Measurements from ENCODE around the gene CERK. TPM values are rescaled to one million over a fixed set of nuclear protein-coding genes. Genes with fewer than 3 reads are reported as not detected.

The CERK gene
- total and polyA plus RNA-seq, 2 of the 8 experiments (the other 6 are each of a cell fraction or from before 2014, with no cell fraction given) = 26.6 to 59.0 TPM

DNA sequence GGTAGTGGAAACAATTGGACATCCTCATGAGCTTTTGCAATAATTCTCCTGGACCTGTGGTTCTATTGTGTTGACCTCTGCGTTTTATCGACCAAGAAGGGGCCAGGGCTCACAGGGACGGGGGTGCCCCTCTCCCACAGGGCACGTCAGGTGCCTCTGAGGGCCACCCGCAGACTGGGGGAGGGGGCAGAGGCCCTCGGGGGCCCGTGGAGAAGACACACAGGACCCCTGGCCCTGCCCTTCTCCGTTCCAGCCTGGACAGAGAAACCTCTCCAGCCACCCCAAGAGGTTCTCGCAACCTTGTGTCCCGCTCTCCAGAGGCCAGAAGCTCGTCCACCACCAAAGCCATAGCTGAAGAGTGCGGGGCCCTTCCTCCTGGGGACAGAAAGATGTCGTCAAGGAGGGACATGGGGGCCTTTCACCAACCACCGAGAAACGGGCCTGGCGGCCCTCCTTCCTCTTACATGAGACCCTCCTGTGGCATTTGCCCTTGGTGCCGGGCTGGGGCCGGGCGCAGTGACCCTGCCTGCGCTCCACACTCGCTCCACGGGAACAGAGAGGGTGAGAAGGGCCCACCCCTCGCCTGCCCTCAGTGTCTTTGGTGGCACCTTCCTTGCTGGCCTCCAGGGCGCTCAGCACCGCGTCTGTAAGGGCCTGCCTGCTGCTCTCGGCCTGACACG is 60.6 kb downstream of the CERK start:
- Histone ChIP-seq H3K27me3 (replicated peaks in 1 of 4; ENCODE audit: control insufficient read depth in 3 of 4, extremely low read depth in 1 of 4, insufficient read depth in 3 of 4, low read length in 3 of 4) (no peaks in the 10 kb centered on the region), H2BK5ac (ENCODE audit: low read depth, low read length) (no peak overlapping the region), H3K27ac (ENCODE audit: low read depth, low read length) (no peak overlapping the region), H4K20me1 (replicated peaks in 1 of 2; ENCODE audit: control insufficient read depth in 1 of 2, insufficient read depth in 2 of 2, low read length in 2 of 2) (peaks cover under 1 to 3% of the 10 kb centered on the region in 2 experiments), H2BK12ac (ENCODE audit: low read depth, low read length) (no peak overlapping the region), H2AFZ (ENCODE audit: low read length) (no peak overlapping the region), H2AK5ac (ENCODE audit: low read depth, low read length) (no peak overlapping the region), H3K23me2 (ENCODE audit: low read depth, low read length) (peaks cover 3% of the 10 kb centered on the region; the same call in 1 of the 2 replicates), H3K9ac (replicated peaks in 1 of 4; ENCODE audit: extremely low read depth in 1 of 4, low read depth in 3 of 4, low read length in 3 of 4) (no peak overlapping the region), H3K56ac (replicated peaks; ENCODE audit: insufficient read length, low read depth, low read length) (no peak overlapping the region), H4K5ac (ENCODE audit: insufficient read length, low read depth, low read length) (no peak overlapping the region), H4K91ac (replicated peaks; ENCODE audit: insufficient read length, low read length) (no peak overlapping the region), H3K14ac (ENCODE audit: insufficient read length) (no peak overlapping the region), H3K4me2 (ENCODE audit: insufficient read depth in 1 of 2, low read depth in 2 of 2, low read length in 2 of 2) (no peak overlapping the region), H2BK20ac (ENCODE audit: low read length) (no peak overlapping the region), H3K18ac (ENCODE audit: extremely low read depth, low read length) (no peak overlapping the region), H3K4me1 (replicated peaks in 1 of 4; ENCODE audit: control insufficient read depth in 3 of 4, insufficient read depth in 4 of 4, low read length in 3 of 4) (no peaks in the 10 kb centered on the region), H3K9me3 (ENCODE audit: insufficient read depth in 2 of 2, low read depth in 1 of 2, low read length in 1 of 2) (no peaks in the 10 kb centered on the region), H4K8ac (ENCODE audit: extremely low read depth, insufficient read depth, low read length) (no peak overlapping the region), H2BK15ac (ENCODE audit: low read length) (no peak overlapping the region), H3K79me1 (ENCODE audit: low read depth, low read length) (no peaks in the 10 kb centered on the region), H3K4ac (replicated peaks; ENCODE audit: insufficient read length, low read depth, low read length) (no peak overlapping the region), H3K36me3 (ENCODE audit: control insufficient read depth in 2 of 4, insufficient read depth in 4 of 4, low read length in 3 of 4) (no peaks in the 10 kb centered on the region; a peak in 1 of 8 replicates), H3K4me3 (ENCODE audit: extremely low read depth in 1 of 4, insufficient read depth in 2 of 4, low read depth in 3 of 4, low read length in 4 of 4) (no peak overlapping the region), H2BK120ac (replicated peaks; ENCODE audit: low read depth, low read length) (no peak overlapping the region), H3K23ac (ENCODE audit: insufficient read length) (no peak overlapping the region), H3K79me2 (ENCODE audit: control insufficient read depth in 1 of 2, insufficient read depth in 2 of 2, low read length in 2 of 2) (no peaks in the 10 kb centered on the region)
- POLR2A ChIA-PET (ENCODE audit: partially characterized antibody) = no interaction called here
- no peak for DNase-seq (ENCODE audit: low read depth in 1 of 2, low spot score in 2 of 2)
- FAIRE-seq = no peak
- WGBS, 2 experiments (ENCODE audit: extremely low coverage in 1 of 2, insufficient coverage in 1 of 2, insufficient read length in 1 of 2, insufficient replicate concordance in 2 of 2, low coverage in 1 of 2, low lambda C conversion rate in 2 of 2, missing lambda C conversion rate in 1 of 2) = 90% methylated on average over 23 of the region's 28 CpGs; no CpG with 5 or more reads in 1 of the 2 experiments
- TF ChIP-seq EZH2 (IDR thresholded peaks at IDR 0.05; ENCODE audit: low read depth, low read length, severe bottlenecking) (no peak), BCL11A (IDR thresholded peaks at IDR 0.05; ENCODE audit: low read depth in 2 of 2, low read length in 2 of 2) (no peak), CHD1 (IDR thresholded peaks at IDR 0.05; ENCODE audit: low read depth, low read length) (no peak)
- TF ChIP-seq, protein P1, sequence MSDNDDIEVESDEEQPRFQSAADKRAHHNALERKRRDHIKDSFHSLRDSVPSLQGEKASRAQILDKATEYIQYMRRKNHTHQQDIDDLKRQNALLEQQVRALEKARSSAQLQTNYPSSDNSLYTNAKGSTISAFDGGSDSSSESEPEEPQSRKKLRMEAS (IDR thresholded peaks at IDR 0.05) = no peak
- CTCF ChIA-PET (ENCODE audit: partially characterized antibody) = interaction anchor here (1.0 to 1.3 kb wide), 2 partner anchors 17 to 114 kb away, joined by 3 to 4 read pairs; no protein-coding TSS in a partner anchor

Measured in H1 (cell line).